Neural progenitor cell (in vitro differentiated cells): ENCODE results near the gene SCYGR4.

ENCODE experiments used
- EZH2 ChIP-seq: fragments of 200-600 bp; sonication (generic); IDR thresholded peaks from 2 replicates; pipeline ENCODE4 v1.6.1; 2017; ENCODE audit warnings: antibody characterized with exemption, mild to moderate bottlenecking, moderate library complexity
- EZH2phosphoT487 ChIP-seq: fragments of 200-600 bp; sonication (generic); IDR thresholded peaks from 2 replicates; pipeline ENCODE4 v1.6.1; 2017; ENCODE audit warnings: antibody characterized with exemption
- TF ChIP-seq, protein P1 (sequence below): fragments of 200-600 bp; sonication (generic); IDR thresholded peaks from 2 replicates; pipeline ENCODE4 v1.5.1; 2017; ENCODE audit warnings: antibody characterized with exemption, mild to moderate bottlenecking

DNA sequence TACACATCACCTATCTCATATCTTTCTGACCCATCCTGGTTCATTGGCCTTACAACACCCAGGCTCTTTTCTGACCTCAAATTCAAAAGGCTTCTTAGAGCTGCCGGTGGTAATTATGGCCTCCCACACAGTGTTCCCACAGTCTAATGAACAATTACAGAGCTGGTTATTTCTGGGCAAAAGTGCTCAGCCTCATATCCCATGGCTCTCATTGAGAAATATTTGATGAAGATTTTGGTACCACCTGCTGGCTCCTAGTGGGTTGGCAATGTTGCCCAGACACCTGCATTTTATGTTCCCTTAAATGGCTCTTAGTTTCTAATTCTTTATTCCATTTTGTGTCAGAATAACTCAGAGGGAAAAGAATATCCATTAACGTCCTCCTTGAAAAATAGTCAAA lies 38.7 kb upstream of the SCYGR4 start:
- TF ChIP-seq, protein P1, sequence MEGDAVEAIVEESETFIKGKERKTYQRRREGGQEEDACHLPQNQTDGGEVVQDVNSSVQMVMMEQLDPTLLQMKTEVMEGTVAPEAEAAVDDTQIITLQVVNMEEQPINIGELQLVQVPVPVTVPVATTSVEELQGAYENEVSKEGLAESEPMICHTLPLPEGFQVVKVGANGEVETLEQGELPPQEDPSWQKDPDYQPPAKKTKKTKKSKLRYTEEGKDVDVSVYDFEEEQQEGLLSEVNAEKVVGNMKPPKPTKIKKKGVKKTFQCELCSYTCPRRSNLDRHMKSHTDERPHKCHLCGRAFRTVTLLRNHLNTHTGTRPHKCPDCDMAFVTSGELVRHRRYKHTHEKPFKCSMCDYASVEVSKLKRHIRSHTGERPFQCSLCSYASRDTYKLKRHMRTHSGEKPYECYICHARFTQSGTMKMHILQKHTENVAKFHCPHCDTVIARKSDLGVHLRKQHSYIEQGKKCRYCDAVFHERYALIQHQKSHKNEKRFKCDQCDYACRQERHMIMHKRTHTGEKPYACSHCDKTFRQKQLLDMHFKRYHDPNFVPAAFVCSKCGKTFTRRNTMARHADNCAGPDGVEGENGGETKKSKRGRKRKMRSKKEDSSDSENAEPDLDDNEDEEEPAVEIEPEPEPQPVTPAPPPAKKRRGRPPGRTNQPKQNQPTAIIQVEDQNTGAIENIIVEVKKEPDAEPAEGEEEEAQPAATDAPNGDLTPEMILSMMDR, result no peak
- TF ChIP-seq EZH2phosphoT487 (no peak), EZH2 (no peak)
